Occipital lobe (tissue), 1 donor: Measurements from ENCODE around the gene ALKBH4. TPM values are rescaled to one million over a fixed set of nuclear protein-coding genes. Genes with fewer than 3 reads are reported as not detected.

Experiments
- total RNA-seq: library from RNA; depleted of rRNA; stranded (reverse); fragments of >200 nt; gene quantifications from one replicate; pipeline ENCODE4 v1.2.3, GENCODE V29; 2014

Gene ALKBH4
- total RNA-seq, 1 donor from 2014 or later, result 14.3 TPM

Other genes with a start within 250 kb of the ALKBH4 start
- 11.9 TPM for gene SH2B2, start 178.0 kb downstream of the ALKBH4 start, total RNA-seq
- 0.16 TPM for gene SPDYE6, start 108.4 kb downstream of the ALKBH4 start, total RNA-seq
- gene PRKRIP1, start 68.5 kb downstream of the ALKBH4 start, total RNA-seq, result 13.6 TPM
- gene ORAI2, start 31.3 kb downstream of the ALKBH4 start, total RNA-seq, result 18.1 TPM
- gene LRWD1, start 121 bp upstream of the ALKBH4 start, total RNA-seq, result 39.5 TPM
- 8.1 TPM for gene POLR2J, start 14.1 kb upstream of the ALKBH4 start, total RNA-seq
- gene RASA4B, start 52.9 kb upstream of the ALKBH4 start, total RNA-seq, result 12.8 TPM
- 1.4 TPM for gene UPK3BL2, start 78.8 kb upstream of the ALKBH4 start, total RNA-seq
- gene SPDYE2, start 86.4 kb upstream of the ALKBH4 start, total RNA-seq, result not detected
- gene POLR2J3, start 107.7 kb upstream of the ALKBH4 start, total RNA-seq, result 27.3 TPM
- gene RASA4, start 151.9 kb upstream of the ALKBH4 start, total RNA-seq, result 30.4 TPM
- 45.4 TPM for gene UPK3BL1, start 177.9 kb upstream of the ALKBH4 start, total RNA-seq
- not detected for gene SPDYE2B, start 185.5 kb upstream of the ALKBH4 start, total RNA-seq
- gene POLR2J2, start 206.8 kb upstream of the ALKBH4 start, total RNA-seq, result 3.1 TPM